ENCODE data around the gene PTPN22.

The PTPN22 gene

GRCh38 chr1:113780374-113781146 lies 91.0 kb downstream of the PTPN22 start:
- Histone ChIP-seq H3K4me1 (ENCODE audit: control insufficient read depth, insufficient read depth, low read length) (peaks cover 17% of the 10 kb centered on the region), H3K36me3 (ENCODE audit: control insufficient read depth, insufficient read depth, low read length) (no peaks in the 10 kb centered on the region), H3K4me3 (ENCODE audit: low read length) (no peak overlapping the region), H3K27me3 (ENCODE audit: control insufficient read depth, insufficient read depth, low read length) (no peaks in the 10 kb centered on the region), H3K27ac (ENCODE audit: low read depth, low read length) (no peak overlapping the region), H3K9ac (ENCODE audit: low read length) (no peak overlapping the region)

GRCh38 chr1:113779542-113779941 lies 92.0 kb downstream of the PTPN22 start:
- H3K4me3 ChIP-seq (ENCODE audit: low read length), result no peak overlapping the region
- no peak overlapping the region for H3K9ac ChIP-seq (ENCODE audit: low read length)
- H3K27me3 ChIP-seq (ENCODE audit: control insufficient read depth, insufficient read depth, low read length), result no peaks in the 10 kb centered on the region
- no peak overlapping the region for H3K27ac ChIP-seq (ENCODE audit: low read depth, low read length)
- peaks cover 17% of the 10 kb centered on the region for H3K4me1 ChIP-seq (ENCODE audit: control insufficient read depth, insufficient read depth, low read length)
- no peaks in the 10 kb centered on the region for H3K36me3 ChIP-seq (ENCODE audit: control insufficient read depth, insufficient read depth, low read length)

GRCh38 chr1:113777561-113777960 lies 94.0 kb downstream of the PTPN22 start:
- Histone ChIP-seq H3K4me1 (ENCODE audit: control insufficient read depth, insufficient read depth, low read length) (peaks cover 7% of the 10 kb centered on the region), H3K27ac (ENCODE audit: low read depth, low read length) (no peak overlapping the region), H3K9ac (ENCODE audit: low read length) (no peak overlapping the region), H3K36me3 (ENCODE audit: control insufficient read depth, insufficient read depth, low read length) (no peaks in the 10 kb centered on the region), H3K4me3 (ENCODE audit: low read length) (no peak overlapping the region), H3K27me3 (ENCODE audit: control insufficient read depth, insufficient read depth, low read length) (no peaks in the 10 kb centered on the region)

GRCh38 chr1:113770031-113770430 lies 101.5 kb downstream of the PTPN22 start:
- Histone ChIP-seq H3K9ac (ENCODE audit: low read length) (no peak overlapping the region), H3K27me3 (ENCODE audit: control insufficient read depth, insufficient read depth, low read length) (no peaks in the 10 kb centered on the region), H3K4me1 (ENCODE audit: control insufficient read depth, insufficient read depth, low read length) (peaks cover 13% of the 10 kb centered on the region), H3K36me3 (ENCODE audit: control insufficient read depth, insufficient read depth, low read length) (no peaks in the 10 kb centered on the region), H3K4me3 (ENCODE audit: low read length) (no peak overlapping the region), H3K27ac (ENCODE audit: low read depth, low read length) (no peak overlapping the region)

GRCh38 chr1:113769601-113769970 lies 101.9 kb downstream of the PTPN22 start:
- no peaks in the 10 kb centered on the region for H3K27me3 ChIP-seq (ENCODE audit: control insufficient read depth, insufficient read depth, low read length)
- no peak overlapping the region for H3K27ac ChIP-seq (ENCODE audit: low read depth, low read length)
- H3K4me1 ChIP-seq (ENCODE audit: control insufficient read depth, insufficient read depth, low read length), result peaks cover 15% of the 10 kb centered on the region
- H3K4me3 ChIP-seq (ENCODE audit: low read length), result no peak overlapping the region
- no peaks in the 10 kb centered on the region for H3K36me3 ChIP-seq (ENCODE audit: control insufficient read depth, insufficient read depth, low read length)
- no peak overlapping the region for H3K9ac ChIP-seq (ENCODE audit: low read length)

GRCh38 chr1:113768916-113769600 lies 102.5 kb downstream of the PTPN22 start:
- no peaks in the 10 kb centered on the region for H3K27me3 ChIP-seq (ENCODE audit: control insufficient read depth, insufficient read depth, low read length)
- no peak overlapping the region for H3K4me3 ChIP-seq (ENCODE audit: low read length)
- H3K9ac ChIP-seq (ENCODE audit: low read length), result no peak overlapping the region
- no peaks in the 10 kb centered on the region for H3K36me3 ChIP-seq (ENCODE audit: control insufficient read depth, insufficient read depth, low read length)
- peak overlapping the region; percentile 3 for H3K27ac ChIP-seq (ENCODE audit: low read depth, low read length)
- peaks cover 15% of the 10 kb centered on the region for H3K4me1 ChIP-seq (ENCODE audit: control insufficient read depth, insufficient read depth, low read length)

- Histone ChIP-seq H3K4me3 (ENCODE audit: low read length) (no peak overlapping the region), H3K27ac (ENCODE audit: low read depth, low read length) (peak overlapping the region; percentile 48), H3K4me1 (ENCODE audit: control insufficient read depth, insufficient read depth, low read length) (peaks cover 13% of the 10 kb centered on the region), H3K27me3 (ENCODE audit: control insufficient read depth, insufficient read depth, low read length) (no peaks in the 10 kb centered on the region), H3K9ac (ENCODE audit: low read length) (no peak overlapping the region), H3K36me3 (ENCODE audit: control insufficient read depth, insufficient read depth, low read length) (no peaks in the 10 kb centered on the region)
Observed at GRCh38 chr1:113765306-113766230, 105.9 kb downstream of the PTPN22 start.
